Prostate gland (tissue), 2 donors: ENCODE data around the gene HDAC1.
"Not testable (repeated sequence)": the region's sequence is repeated elsewhere in the genome, so short reads cannot be mapped to it uniquely, and the experiment has no call there.

ENCODE experiments used
- POLR2A ChIP-seq: fragments of 450-650 bp; IDR thresholded peaks from one replicate; pipeline ENCODE4 v1.6.1; 2016; ENCODE audit warnings: antibody characterized with exemption, mild to moderate bottlenecking
- POLR2AphosphoS5 ChIP-seq: sonication (generic); formaldehyde crosslinking; IDR thresholded peaks from one replicate; pipeline ENCODE4 v1.6.1; 2017; ENCODE audit warnings: antibody characterized with exemption
- TF ChIP-seq, protein P1 (sequence below), 4 experiments: fragments of 200-600 bp in 2 of 4; fragments of 450-650 bp in 2 of 4; sonication (generic) in 2 of 4; IDR thresholded peaks; 1 replicate in 3 of 4; 2 replicates in 1 of 4; pipeline ENCODE4 v1.5.1; 2016 to 2019; ENCODE audit warnings: antibody characterized with exemption in 4 of 4, mild to moderate bottlenecking in 2 of 4, moderate library complexity in 2 of 4

DNA sequence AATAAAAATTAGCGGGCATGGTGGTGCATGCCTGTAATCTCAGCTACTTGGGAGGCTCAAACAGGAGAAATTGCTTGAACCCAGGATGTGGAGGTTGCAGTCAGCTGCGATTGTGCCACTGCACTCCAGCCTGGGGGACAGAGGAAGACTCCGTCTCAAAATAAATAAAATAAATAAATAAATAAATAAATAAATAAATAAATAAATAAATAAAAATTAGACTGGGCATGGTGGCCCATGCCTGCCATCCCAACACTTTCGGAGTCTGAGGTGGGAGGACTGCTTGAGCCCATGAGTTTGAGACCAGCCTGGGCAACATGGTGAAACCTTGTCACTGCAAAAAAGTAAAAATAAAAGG is 28.7 kb upstream of the HDAC1 start:
- TF ChIP-seq POLR2AphosphoS5, POLR2A: not testable (repeated sequence)
- TF ChIP-seq, protein P1, sequence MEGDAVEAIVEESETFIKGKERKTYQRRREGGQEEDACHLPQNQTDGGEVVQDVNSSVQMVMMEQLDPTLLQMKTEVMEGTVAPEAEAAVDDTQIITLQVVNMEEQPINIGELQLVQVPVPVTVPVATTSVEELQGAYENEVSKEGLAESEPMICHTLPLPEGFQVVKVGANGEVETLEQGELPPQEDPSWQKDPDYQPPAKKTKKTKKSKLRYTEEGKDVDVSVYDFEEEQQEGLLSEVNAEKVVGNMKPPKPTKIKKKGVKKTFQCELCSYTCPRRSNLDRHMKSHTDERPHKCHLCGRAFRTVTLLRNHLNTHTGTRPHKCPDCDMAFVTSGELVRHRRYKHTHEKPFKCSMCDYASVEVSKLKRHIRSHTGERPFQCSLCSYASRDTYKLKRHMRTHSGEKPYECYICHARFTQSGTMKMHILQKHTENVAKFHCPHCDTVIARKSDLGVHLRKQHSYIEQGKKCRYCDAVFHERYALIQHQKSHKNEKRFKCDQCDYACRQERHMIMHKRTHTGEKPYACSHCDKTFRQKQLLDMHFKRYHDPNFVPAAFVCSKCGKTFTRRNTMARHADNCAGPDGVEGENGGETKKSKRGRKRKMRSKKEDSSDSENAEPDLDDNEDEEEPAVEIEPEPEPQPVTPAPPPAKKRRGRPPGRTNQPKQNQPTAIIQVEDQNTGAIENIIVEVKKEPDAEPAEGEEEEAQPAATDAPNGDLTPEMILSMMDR (IDR thresholded peaks at IDR 0.05), result not testable (repeated sequence)
